COR-L47 (cell line): ENCODE data around the gene ACKR1.
A peak's percentile ranks its signal among the peaks of the same experiment; 100 is the strongest.

ENCODE experiments used
- DNase-seq: peaks from one replicate; lab custom pipeline; 2025; lab: John Stamatoyannopoulos, UW

The ACKR1 gene, protein sequence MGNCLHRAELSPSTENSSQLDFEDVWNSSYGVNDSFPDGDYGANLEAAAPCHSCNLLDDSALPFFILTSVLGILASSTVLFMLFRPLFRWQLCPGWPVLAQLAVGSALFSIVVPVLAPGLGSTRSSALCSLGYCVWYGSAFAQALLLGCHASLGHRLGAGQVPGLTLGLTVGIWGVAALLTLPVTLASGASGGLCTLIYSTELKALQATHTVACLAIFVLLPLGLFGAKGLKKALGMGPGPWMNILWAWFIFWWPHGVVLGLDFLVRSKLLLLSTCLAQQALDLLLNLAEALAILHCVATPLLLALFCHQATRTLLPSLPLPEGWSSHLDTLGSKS

DNA sequence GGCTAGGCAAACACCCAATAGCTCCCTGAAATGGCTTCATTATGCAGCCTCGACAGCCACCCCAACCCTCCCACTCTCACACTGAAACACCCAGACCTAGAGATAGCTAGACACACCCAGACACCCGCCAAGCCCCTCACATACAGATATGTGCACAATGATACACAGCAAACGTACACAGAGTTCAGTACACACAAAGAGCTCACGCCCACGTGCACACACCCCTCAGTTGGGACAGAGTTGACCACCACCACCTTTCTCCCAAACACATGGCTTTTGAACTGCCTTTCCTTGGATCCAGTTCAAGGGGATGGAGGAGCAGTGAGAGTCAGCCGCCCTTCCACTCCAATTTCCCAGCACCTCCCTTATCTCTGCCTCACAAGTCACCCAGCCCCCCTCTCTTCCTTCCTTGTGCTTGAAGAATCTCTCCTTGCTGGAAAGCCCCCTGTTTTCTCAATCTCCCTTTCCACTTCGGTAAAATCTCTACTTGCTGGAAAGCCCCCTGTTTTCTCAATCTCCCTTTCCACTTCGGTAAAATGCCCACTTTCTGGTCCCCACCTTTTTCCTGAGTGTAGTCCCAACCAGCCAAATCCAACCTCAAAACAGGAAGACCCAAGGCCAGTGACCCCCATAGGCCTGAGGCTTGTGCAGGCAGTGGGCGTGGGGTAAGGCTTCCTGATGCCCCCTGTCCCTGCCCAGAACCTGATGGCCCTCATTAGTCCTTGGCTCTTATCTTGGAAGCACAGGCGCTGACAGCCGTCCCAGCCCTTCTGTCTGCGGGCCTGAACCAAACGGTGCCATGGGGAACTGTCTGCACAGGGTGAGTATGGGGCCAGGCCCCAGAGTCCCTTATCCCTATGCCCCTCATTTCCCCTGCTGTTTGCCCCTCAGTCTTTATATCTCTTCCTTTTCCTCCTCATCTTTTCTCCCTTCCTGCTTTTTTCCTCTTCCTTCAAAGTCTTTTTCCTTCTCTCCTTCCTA, at the start of gene ACKR1:
ACKR1 (plus strand) TSS at position 715 of the 981 bp plus-strand sequence; CDS start at position 800, 85 bp downstream.
- DNase-seq: no peak

DNA sequence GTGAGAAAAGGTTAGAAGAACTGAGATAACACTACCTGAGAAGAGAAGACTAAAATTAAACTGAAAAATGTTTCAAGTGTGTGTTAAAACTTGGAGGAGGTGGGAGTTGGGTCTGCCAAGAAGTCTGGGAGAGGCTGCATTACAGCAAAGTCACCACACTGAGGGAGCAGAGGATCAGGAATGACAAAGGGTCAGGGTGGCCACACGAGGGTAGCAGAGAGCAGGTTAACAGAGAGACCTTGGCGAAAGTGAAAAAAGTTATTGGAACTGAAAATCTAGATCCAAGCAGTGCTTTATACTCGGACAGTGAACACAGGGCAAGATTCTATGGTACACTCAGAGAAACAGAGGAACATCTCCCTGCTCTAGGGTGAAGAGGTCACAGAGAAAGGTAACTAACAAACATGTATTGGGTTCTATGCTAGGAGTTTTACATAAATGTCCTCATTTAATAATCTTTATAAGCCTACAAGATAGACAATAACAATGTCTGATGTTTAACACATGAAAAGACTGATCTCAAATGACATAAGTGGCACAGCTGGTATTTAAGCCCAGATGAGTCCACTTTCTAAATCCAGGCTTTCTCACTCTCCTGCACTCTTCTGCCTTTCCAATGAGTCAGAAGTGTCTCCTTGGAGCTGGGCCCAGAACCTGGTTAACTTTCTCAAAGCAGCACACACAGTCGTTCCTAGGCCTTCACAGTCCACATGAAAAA, 43.5 kb upstream of the ACKR1 start:
- DNase-seq: peak; percentile 13

DNA sequence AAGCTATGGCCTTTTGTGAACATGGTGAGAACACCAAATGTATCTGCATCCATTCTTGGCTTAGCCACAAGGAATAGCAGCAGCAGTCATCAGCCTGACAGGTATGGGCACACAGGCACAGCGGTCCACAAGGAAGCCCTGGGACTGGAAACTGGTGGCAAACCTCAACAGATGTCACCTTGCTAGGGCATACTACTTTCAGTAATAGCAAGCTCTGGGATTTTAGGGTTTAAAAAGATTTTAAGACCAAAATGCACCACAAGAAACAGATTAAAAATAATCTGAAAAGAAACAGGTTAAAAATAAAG, 43.0 kb upstream of the ACKR1 start:
- no peak for DNase-seq

DNA sequence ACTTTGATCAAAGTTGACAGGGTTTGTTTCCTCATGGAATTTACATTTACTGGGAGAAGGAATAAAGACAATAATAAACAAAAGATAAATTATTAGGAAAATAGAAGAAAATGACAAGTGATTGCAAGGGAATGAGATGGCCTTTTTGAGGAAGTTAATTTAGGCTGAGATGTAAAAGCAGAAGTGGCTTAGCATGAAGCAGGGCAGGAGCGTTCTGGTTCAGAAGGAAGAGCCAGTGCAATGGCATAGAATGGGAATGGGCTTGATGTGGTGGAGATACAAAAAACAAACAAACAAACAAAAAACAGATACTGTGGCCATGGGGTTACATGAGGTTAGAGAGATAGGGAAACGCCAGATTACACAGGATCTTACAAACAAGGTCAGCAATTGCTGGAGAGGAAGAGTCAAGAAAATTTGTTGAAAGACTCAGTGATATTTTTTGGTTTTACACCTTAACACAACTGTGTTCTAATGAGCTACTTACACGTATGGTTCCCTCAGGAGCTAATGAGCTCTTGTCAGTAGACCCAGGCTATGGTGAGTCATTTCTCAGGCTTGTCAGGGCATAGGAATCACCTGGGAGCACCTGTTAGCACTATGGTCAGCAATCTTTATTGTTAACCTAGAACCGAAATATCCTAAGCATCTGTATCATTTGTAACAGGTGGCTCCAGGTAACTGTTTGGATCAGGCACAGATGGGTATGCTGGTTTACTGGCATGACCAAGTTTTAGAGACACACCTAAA, 42.0 kb upstream of the ACKR1 start:
- DNase-seq: no peak

DNA sequence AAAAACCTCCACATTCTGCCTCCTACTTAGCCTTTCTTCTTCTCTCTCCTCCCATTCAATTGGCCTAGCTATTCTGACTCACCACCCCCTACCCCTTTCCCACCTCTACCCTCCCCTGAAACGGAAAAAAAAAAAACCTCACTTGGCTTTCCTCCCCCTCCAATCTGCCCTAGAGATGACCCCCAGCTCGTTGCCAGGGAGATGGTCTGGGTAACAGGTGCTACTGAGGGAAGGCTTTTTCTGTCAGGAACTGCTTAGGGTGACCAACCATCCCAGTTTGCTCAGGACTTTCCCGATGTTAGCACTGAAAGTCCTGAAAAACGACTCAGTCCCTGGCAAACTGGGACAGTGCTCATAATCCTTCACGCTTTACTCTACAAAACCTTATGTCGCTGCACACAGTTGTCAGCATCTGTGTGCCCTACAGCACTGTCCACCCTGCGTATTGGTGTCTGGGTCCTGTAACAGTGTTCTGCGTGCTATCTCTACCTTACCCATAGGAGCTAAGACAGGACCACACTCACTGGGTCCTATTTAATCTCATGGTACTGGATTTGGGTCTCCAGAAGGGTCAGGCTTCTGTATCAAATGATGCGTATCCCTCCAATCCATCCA, 41.0 kb upstream of the ACKR1 start:
- no peak for DNase-seq

DNA sequence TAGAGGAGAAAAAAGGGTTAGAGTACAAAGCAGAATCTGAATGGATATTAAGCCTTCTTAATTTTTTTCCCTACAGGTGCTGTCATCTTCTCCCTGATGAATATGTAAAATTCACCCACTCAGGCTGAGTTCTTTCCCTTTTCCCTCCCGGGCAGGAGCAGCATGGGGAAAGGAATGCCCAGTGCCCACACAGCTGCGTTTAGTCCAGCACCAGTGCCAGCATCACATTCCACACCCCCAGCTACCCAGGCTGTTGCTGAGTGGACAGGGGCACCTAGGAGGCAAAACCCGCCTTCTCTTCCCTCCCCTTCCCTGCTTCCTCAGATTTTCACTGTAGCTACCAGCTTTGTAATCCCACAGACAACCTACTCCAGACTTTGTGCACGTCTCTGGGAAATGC, 36.6 kb upstream of the ACKR1 start:
- DNase-seq: no peak

DNA sequence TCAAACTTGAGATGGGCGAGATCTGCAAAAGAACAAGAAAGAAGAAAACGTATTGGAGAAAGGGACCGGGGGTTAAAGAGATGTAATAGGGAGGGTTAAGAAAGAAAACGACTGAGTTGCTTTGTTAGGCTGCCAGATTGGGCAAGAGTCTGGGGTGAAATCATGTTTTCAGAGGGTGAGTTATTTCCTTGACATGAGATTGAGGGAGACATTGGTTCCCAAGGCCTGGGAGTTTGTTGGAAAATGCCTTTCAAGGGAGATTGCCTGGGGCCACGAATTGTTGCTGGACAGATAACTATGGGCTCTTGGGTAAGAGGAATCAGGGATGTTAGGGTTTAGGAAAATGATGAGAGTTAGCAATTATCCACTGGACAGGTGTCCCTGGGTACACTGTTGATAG, 34.0 kb upstream of the ACKR1 start:
- DNase-seq: no peak

DNA sequence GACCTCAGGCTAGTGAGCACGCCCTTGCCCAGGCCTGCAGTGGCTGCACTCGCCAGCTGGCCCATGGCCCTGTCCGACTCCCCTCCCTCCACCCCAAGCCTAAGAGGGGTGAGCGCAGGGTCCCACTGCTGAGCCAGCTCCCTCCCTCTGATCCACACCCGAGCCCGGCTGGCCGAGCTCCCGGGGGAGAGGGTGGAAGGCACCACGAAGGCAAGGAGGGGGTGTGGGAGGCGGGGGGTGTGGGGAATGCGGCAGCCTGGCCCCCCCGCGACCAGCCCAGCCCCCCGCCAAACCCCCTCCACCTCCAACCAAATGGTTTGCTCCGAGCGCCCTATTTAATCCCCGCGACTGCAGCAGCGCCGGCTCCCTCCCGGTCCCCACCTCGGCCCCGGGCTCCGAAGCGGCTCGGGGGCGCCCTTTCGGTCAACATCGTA, 33.4 kb upstream of the ACKR1 start, which contains the start of gene CADM3:
CADM3 (plus strand) TSS at position 362 of the 434 bp plus-strand sequence. CDS start 151 bp downstream, outside the sequence.
- no peak for DNase-seq

DNA sequence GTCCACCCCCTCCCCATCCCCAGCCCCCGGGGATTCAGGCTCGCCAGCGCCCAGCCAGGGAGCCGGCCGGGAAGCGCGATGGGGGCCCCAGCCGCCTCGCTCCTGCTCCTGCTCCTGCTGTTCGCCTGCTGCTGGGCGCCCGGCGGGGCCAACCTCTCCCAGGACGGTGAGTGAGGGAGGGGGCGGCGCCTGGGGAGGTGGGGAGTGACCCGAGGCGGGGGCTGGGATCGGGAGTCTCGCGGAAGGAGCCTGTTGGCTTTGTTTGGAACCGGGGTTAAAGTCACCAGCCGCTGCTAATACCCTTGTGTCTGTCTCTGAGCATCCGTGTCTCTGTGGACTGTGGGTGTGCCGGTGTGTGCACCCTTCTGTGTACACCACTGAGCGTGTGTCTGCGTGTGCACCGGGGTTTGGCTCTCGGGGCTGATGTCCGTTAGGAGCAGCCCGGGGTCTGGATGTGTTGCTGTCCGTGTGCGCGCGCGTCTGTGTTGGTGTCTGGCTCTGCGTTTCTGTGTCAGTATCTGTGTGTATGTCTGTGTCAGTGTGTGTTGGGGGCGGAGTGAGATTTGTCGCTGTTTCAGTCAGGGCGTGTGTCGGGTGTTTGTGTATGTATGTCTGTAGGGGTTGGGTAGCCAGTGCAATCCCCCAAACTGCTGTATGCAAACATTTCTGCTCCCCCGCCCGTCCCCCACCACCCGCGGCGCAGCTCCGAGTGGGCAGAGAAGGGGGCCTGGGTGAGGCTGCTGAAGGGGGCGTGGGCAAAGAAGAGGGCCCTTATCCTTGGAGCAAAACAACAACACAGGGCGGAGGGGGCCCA, 32.8 kb upstream of the ACKR1 start:
- no peak for DNase-seq

DNA sequence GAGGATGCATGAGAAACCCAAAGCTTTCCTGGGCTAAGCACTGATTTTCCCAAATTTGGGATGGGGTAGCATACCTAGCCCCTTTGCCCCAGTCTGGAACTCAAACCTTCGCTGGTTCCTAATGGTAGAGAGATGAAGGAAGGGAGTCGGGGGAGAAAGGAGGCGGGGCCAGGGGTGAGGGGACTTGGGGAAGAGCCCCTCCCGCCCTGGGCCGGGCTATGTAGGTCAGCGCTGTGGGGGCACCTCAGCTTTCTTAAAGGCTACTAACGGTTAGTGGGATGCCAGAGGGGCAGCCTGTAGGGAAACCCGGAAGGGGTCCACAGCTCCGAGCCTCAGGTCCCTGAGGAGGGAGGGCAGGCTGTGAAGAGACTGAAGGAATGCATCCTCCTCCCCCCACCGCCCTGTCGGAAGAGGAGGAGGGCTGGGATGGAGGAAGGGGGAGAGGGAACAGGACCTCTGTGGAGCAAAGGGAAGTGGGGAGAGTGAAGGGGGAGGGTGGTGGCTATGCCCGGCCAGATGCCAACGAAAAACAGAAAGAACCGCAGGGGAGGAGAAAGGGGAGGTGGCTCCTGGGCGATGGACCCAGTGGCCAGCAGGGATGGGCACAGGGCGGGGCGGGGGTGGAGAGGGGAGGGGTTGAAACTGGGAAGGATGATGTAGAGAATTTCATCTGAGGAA, 31.9 kb upstream of the ACKR1 start:
- DNase-seq: no peak

DNA sequence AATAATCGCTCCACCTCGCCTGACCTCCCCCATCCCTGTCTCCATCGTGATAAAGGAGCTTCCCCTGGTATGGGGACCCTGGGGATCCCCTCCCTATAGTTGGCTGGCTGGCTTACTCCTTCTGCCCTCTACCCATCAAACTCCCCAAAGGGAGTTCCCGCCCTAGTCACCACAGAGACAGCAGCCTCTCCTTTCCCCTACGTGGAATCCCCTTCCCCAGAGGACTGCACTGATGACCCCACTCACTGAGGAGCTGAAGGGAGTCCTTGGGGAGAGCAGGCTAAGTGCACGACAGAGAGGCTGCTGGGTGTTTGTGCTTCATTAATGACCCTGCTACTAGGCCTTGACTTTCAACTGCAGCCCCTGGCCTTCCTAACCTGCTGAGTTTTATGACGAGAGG, 31.4 kb upstream of the ACKR1 start:
- DNase-seq: no peak

DNA sequence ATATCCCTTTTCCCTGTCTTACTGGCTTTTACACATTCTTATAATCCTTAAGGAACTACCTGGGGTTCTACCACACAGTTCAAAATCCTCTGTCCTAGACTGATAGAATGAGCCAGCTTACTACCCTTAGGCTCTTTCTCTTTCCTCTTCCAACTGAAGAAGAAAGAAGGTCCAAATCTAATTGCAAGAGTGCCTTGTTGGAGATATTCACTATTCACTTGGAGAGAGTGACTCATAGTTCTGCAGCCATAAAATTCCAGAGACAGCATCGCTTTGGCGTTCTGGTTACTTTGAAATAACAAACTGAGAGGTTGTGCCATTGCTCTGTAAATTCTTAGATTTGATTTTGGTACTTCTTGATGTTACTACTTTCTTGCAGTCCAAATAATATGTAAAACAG, 29.1 kb upstream of the ACKR1 start:
- no peak for DNase-seq

DNA sequence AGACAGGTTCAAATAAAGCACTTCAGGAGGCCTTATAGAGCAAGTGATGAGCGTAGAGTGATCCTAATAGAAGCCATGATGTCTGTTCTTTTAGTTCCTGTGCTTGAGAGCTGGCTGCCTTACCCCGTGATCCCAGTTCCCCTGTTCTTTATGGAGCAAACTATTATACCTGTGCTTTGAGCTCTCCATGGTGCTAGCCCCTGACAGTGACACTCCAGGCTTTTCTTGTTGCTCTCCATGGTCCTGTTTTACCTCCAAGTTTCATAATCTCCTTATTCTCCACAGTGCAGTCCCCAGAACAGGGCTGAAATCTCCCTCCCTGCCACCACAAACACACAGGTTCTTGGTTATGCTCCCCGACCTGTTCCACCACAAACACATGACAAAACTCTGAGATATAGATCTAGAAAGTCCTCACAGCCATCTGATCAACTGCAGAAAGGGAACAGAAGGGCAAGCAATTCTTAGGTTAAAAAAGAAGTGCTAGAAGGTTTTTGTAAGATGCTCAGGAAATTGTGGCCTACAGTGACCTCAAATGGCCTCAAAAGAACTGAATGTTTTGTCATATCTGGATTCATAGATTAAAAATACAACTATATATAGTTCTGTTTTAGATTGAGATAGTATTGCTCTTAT, 27.3 kb upstream of the ACKR1 start:
- no peak for DNase-seq

DNA sequence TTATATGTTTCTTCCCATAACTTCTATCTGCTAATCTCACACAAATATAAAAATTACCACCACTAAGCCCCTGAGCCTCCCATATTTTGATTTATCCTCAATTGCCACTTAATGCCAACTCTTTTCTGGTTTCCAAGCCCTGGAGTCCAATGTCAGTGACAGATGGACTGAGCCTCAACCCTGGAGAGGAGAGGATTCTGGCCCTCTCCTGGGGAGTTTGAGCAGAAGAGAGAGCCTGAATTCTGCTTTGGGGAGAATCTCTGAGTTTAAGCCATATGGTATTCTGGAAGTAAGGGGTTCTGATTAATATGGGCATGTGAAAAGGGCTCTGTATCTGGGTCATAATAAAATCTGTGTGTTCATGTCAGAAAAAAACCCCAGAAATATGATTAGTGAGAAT, 24.8 kb upstream of the ACKR1 start:
- DNase-seq: no peak

DNA sequence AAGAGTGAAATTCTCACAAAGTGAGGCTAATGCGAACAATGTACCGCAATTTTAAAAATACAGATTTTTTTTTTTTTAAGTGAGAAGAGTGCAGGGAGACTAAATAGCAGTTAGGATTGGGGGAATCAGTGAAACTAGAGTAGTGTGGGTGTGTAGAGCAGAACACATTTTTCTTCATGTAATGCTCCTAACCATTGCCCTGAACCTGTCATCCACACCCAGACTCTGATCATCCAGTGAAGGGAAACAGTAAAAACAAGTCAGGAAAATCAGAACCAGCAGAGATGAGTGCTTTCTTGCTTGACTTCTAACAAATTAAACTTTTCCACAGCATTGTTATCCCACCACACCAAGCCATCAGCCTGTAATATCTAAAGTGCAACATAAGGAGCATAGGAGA, 24.2 kb upstream of the ACKR1 start:
- DNase-seq: no peak

DNA sequence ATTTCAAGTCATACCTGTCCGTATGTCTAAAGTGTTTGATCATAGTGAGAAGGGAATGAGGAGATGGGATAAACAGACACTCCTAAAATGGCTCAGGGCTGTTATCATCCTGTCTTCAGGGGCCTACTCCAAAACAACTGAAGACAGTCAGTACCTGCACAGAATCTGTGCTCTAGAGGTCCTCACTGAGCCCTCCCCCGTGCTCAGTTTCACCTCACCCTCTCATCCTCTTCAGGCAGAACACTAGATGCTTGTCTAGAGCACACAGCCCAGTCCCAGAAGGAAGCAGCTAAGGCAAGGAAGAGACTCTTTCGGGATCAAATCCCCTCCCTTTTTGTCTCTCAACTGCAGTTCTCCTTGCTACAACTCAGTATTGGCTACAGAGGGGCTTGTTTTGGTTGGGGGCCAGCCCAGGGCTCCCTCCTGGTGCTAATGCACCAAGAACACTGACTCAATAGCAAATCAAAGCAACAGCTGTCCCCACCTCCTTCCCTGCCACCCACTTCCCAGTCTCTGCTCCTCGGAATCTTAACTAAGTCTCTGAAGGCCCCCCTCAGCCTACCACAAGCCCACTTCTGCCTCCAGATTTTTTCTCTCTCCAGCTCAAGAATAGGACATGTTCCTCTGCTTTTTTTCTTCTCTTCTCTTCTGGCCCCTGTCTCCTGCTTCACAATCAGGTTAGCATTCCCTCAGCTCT, 23.2 kb upstream of the ACKR1 start:
- DNase-seq: no peak

DNA sequence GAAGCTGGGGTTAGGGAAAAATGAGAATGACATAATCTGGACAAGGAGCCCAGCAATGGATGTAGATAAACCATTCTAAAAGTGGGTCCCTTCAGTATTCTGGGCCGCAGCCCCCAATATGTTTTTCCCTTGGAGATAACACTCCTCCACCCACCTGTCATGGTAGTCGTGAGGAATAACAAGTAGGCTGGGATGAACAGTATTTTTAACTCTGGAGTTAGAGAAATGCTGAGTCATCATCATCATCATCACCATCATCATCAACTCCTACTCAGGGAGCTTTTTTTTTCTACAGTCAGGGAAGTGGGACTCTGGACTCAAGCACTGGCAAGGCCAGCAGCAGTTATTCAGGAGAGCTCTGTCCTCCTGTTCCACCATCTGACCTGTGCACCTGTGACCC, 20.5 kb upstream of the ACKR1 start:
- no peak for DNase-seq

DNA sequence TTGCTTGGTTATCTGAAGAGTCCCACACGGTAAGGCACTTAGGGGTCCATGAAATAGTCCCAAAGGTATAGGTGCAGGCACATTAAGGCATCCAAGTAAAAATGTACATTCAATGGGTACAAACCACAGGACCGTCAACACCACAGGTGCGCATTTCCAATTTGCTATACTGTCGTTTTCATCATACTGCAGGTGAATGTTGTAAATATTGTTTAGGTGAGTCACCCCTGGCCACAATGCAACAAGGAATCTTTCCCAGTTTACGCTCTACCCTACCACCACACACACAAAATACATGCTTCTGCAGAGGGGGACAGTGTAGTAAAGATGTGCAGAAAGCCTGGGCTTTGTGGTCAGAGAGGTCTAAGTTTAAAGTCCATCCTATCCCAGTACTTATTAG, 19.6 kb upstream of the ACKR1 start:
- no peak for DNase-seq

DNA sequence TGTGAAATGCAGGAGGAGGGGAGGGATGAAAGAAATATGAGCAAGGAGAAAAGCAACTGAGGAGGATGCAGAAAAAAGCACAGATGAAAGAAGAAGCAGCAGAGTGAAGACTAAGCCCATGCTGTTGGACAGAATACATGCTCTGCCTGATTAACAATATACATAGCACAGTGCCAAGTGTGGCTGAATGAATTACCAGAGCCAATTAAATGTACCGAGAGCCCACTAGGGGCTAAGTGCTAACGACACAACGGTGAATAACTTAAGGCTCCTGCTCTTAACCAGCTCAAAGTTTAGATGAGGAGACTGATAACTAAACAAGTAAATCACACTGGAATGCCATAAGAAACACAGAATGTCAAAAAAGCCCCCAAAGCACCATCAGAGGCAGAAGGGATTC, 17.6 kb upstream of the ACKR1 start:
- no peak for DNase-seq
